Endodermal cell (in vitro differentiated cells): ENCODE data around the gene SRXN1. TPM values are rescaled to one million over a fixed set of nuclear protein-coding genes. Genes with fewer than 3 reads are reported as not detected.

Experiments
- DNase-seq: peaks from one replicate; pipeline ENCODE4 v3.0.0-alpha.2; 2017
- H3K27ac ChIP-seq: 2 replicates; pipeline ENCODE4 v1.5.1; 2013; ENCODE audit warnings: mild to moderate bottlenecking, low read depth, low read length, moderate library complexity
- H3K27me3 ChIP-seq: 2 replicates; pipeline ENCODE4 v1.6.1; 2013; ENCODE audit warnings: mild to moderate bottlenecking, low read length, moderate library complexity; ENCODE audit not compliant: insufficient read depth, control insufficient read depth, poor library complexity, severe bottlenecking
- H3K36me3 ChIP-seq: 2 replicates; pipeline ENCODE4 v1.7.0; 2013; ENCODE audit warnings: mild to moderate bottlenecking, low read length, moderate library complexity; ENCODE audit not compliant: control insufficient read depth, insufficient read depth
- H3K4me1 ChIP-seq: one replicate; pipeline ENCODE4 v1.7.0; 2013; ENCODE audit warnings: low read length; ENCODE audit not compliant: control insufficient read depth, insufficient read depth
- H3K4me3 ChIP-seq: 2 replicates; pipeline ENCODE4 v1.5.1; 2013; ENCODE audit warnings: mild to moderate bottlenecking, low read length, moderate library complexity
- H3K9ac ChIP-seq: 2 replicates; pipeline ENCODE4 v1.6.1; 2013; ENCODE audit warnings: mild to moderate bottlenecking, low read length, moderate library complexity; ENCODE audit not compliant: poor library complexity, severe bottlenecking; ENCODE audit errors: extremely low read depth
- H3K9me3 ChIP-seq: 2 replicates; pipeline ENCODE4 v1.6.1; 2013; ENCODE audit warnings: mild to moderate bottlenecking, low read length, moderate library complexity; ENCODE audit not compliant: control insufficient read depth
- H3K27ac Mint-ChIP-seq: 2 replicates; pipeline ENCODE4 v1.8.0; 2020; ENCODE audit warnings: mixed read lengths
- H3K27me3 Mint-ChIP-seq: 2 replicates; pipeline ENCODE4 v1.8.0; 2021; ENCODE audit warnings: mild to moderate bottlenecking, mixed read lengths; ENCODE audit not compliant: insufficient read depth
- H3K36me3 Mint-ChIP-seq: 2 replicates; pipeline ENCODE4 v1.8.0; 2020; ENCODE audit warnings: low read depth, mixed read lengths
- H3K4me1 Mint-ChIP-seq: 2 replicates; pipeline ENCODE4 v1.8.0; 2020; ENCODE audit warnings: mixed read lengths
- H3K4me3 Mint-ChIP-seq: 2 replicates; pipeline ENCODE4 v1.8.0; 2020; ENCODE audit warnings: mild to moderate bottlenecking, moderate library complexity, mixed read lengths
- H3K9me3 Mint-ChIP-seq: 2 replicates; pipeline ENCODE4 v1.8.0; 2020; ENCODE audit warnings: mild to moderate bottlenecking, mixed read lengths
- WGBS, 2 experiments: methylation state at CpG; one replicate each; pipeline versions ENCODE4 v1.1.5 to v1.1.7; 2013; ENCODE audit warnings: missing lambda C conversion rate in 2 of 2, mixed read lengths in 1 of 2; ENCODE audit not compliant: insufficient coverage in 1 of 2, insufficient read length in 1 of 2; 5-methylcytosine and 5-hydroxymethylcytosine counted together
- total RNA-seq, 2 donors: library from RNA; stranded (reverse); fragmentation: NEBNext Ultra II Directional in 1 of 2; extraction: Animal tissue kit (Norgen Biotek cat#: 25700) in 1 of 2; gene quantifications; 2 replicates in 1 of 2; 3 replicates in 1 of 2; pipeline ENCODE4 v1.2.1, GENCODE V29; 2021
- TF ChIP-seq, protein P1 (sequence below): fragments of 200-600 bp; sonication (generic); conservative IDR thresholded peaks from 2 replicates; pipeline ENCODE4 v1.5.0; 2021; ENCODE audit warnings: antibody characterized with exemption, mild to moderate bottlenecking

Gene SRXN1
- total RNA-seq, 2 donors from 2014 or later = 9.7 to 19.3 TPM

DNA sequence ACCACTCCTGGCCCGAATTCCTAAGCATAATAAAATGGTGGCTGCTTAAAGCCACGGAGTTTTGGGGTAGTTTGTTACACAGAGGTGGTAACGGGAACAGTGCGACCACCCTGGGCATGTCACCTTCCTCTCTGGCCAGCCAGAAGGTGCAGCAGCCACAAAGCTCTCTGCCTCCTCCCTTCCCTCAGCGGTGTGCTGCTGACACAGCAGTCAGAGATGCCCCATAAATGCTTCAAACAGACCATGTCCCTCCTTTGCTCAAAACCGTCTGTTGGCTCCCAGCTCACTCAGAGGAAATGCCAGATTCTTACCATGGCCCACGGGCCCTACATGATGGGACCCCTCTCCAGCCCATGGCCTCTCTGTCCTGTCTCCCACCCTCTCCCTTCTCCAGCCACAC is 30.8 kb downstream of the SRXN1 start:
- Histone ChIP-seq H3K9ac (no peak overlapping the region), H3K4me3 (no peak overlapping the region), H3K27me3 (no peaks in the 10 kb centered on the region), H3K4me1 (peaks cover 5% of the 10 kb centered on the region), H3K9me3 (peaks cover 10% of the 10 kb centered on the region), H3K27ac (no peak overlapping the region), H3K36me3 (no peaks in the 10 kb centered on the region)
- H3K27me3 Mint-ChIP-seq = peaks cover 9% of the 10 kb centered on the region
- WGBS, 2 experiments = 89 to 100% methylated on average over 3 to 7 of the region's 7 CpGs
- peaks cover 8% of the 10 kb centered on the region for H3K9me3 Mint-ChIP-seq
- H3K27ac Mint-ChIP-seq = peak overlapping the region; percentile 15
- TF ChIP-seq, protein P1, sequence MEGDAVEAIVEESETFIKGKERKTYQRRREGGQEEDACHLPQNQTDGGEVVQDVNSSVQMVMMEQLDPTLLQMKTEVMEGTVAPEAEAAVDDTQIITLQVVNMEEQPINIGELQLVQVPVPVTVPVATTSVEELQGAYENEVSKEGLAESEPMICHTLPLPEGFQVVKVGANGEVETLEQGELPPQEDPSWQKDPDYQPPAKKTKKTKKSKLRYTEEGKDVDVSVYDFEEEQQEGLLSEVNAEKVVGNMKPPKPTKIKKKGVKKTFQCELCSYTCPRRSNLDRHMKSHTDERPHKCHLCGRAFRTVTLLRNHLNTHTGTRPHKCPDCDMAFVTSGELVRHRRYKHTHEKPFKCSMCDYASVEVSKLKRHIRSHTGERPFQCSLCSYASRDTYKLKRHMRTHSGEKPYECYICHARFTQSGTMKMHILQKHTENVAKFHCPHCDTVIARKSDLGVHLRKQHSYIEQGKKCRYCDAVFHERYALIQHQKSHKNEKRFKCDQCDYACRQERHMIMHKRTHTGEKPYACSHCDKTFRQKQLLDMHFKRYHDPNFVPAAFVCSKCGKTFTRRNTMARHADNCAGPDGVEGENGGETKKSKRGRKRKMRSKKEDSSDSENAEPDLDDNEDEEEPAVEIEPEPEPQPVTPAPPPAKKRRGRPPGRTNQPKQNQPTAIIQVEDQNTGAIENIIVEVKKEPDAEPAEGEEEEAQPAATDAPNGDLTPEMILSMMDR = no peak
- no peak overlapping the region for H3K4me3 Mint-ChIP-seq
- DNase-seq = no peak
- peaks cover 19% of the 10 kb centered on the region for H3K4me1 Mint-ChIP-seq
- no peaks in the 10 kb centered on the region for H3K36me3 Mint-ChIP-seq

DNA sequence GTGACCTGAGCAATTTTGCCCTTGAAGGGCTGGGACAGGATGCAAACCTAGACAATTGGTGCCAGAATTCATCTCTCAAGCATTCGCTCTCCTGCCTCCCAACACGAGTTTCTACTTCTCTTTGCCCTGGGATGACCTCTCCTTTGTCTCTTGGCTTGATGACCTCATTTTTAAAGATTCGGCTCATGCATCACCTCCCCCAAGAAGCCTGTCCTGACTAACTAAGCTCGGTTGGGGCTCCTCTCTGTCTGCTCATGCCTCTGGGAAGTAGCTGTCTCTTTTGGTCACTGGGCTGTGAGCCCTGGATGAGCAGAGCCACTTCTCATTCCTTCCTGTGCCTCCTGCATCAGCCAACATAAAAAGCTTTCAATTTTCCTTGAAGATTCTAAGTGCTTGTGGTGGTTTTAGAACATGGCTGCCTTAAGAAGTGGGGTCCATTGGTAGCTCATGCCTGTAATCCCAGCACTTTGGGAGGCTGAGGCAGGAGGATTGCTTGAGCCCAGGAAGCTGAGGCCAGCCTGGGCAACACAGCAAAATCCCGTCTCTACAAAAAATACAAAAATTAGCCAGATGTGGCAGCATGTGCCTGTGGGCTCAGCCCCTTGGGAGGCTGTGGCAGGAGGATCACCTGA is 31.8 kb downstream of the SRXN1 start:
- Mint-ChIP-seq H3K4me1 (peaks cover 19% of the 10 kb centered on the region), H3K9me3 (peaks cover 8% of the 10 kb centered on the region), H3K27me3 (peaks cover 9% of the 10 kb centered on the region), H3K36me3 (no peaks in the 10 kb centered on the region), H3K27ac (no peak overlapping the region), H3K4me3 (no peak overlapping the region)
- Histone ChIP-seq H3K9me3 (peaks cover 10% of the 10 kb centered on the region), H3K27me3 (no peaks in the 10 kb centered on the region), H3K4me3 (no peak overlapping the region), H3K9ac (no peak overlapping the region), H3K4me1 (peaks cover 5% of the 10 kb centered on the region), H3K36me3 (no peaks in the 10 kb centered on the region), H3K27ac (no peak overlapping the region)
- TF ChIP-seq, protein P1 = no peak
- DNase-seq = no peak
- 34 to 72% methylated on average over 4 to 5 of the region's 5 CpGs for WGBS, 2 experiments

DNA sequence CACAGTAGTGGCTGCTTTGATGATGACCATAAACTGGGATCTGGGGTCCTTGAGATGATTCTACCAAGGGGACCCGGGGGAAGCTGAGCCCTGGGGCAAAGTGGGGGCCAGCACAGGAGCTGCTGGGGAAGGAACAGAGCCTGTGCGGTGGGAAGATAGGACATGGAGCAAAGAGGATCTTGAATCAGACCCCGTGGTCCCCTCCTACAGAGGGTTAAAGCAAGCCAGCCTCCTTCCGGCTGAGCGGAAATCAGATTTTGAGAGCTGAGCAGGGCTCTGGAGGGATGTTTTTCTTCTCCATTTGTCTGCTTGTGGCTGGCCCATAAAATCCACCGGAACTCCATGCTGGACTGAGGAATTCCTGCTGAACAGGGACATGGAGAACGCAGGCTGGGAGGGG is 32.8 kb downstream of the SRXN1 start:
- TF ChIP-seq, protein P1 = no peak
- peaks cover 9% of the 10 kb centered on the region for H3K27me3 Mint-ChIP-seq
- H3K4me3 Mint-ChIP-seq = no peak overlapping the region

More for the DNA sequence above, 32.8 kb downstream of the SRXN1 start:
- WGBS, 2 experiments = 81 to 82% methylated on average over 5 to 7 of the region's 7 CpGs
- Mint-ChIP-seq H3K9me3 (peaks cover 8% of the 10 kb centered on the region), H3K4me1 (peaks cover 19% of the 10 kb centered on the region), H3K27ac (no peak overlapping the region), H3K36me3 (no peaks in the 10 kb centered on the region)
- Histone ChIP-seq H3K27ac (no peak overlapping the region), H3K4me1 (peaks cover 5% of the 10 kb centered on the region), H3K4me3 (no peak overlapping the region), H3K36me3 (no peaks in the 10 kb centered on the region), H3K27me3 (no peaks in the 10 kb centered on the region), H3K9me3 (peaks cover 10% of the 10 kb centered on the region), H3K9ac (no peak overlapping the region)
- no peak for DNase-seq
